Glomerular endothelial cell (primary cell): ENCODE measurements around the gene ZNF654. TPM values are rescaled to one million over a fixed set of nuclear protein-coding genes. Genes with fewer than 3 reads are reported as not detected.

Experiments used
- DNase-seq: peaks from one replicate; pipeline ENCODE4 v3.0.0-alpha.2; 2011; ENCODE audit warnings: low read depth, low spot score; ENCODE audit errors: extremely low read depth
- total RNA-seq: library from RNA; depleted of rRNA; stranded (reverse); fragments of >200 nt; gene quantifications from 2 replicates; pipeline ENCODE4 v1.2.3, GENCODE V29; 2015

Gene ZNF654
- total RNA-seq, 1 donor from 2014 or later: 12.7 TPM

GRCh38 chr3:88191872-88192409 is 132.9 kb downstream of the ZNF654 start:
- DNase-seq: no peak

GRCh38 chr3:88192631-88193030 is 133.6 kb downstream of the ZNF654 start:
- DNase-seq: no peak

Other genes starting within 250 kb of the ZNF654 start
- gene CGGBP1, start 250 bp upstream of the ZNF654 start, total RNA-seq: 48.6 and 49.1 TPM in 2 replicates
- 18.0 and 36.6 TPM in 2 replicates for gene C3orf38, start 90.7 kb downstream of the ZNF654 start, total RNA-seq